GM23338 (cell line): Measurements from ENCODE around the gene ZNFX1. TPM values are rescaled to one million over a fixed set of nuclear protein-coding genes. Genes with fewer than 3 reads are reported as not detected.

Source experiments
- ATAC-seq: fragments of 200-7000 bp; cut with Tn5 transposase; 3 replicates; pipeline ENCODE4 v1.9.1; 2020
- DNase-seq: peaks from one replicate; pipeline ENCODE4 v3.0.0-alpha.2; 2015; ENCODE audit warnings: low spot score
- H2AFZ ChIP-seq: fragments of 200-600 bp; sonication (generic); 2 replicates; pipeline ENCODE4 v1.8.0; 2016; ENCODE audit warnings: antibody characterized with exemption, mild to moderate bottlenecking, moderate library complexity
- H3F3A ChIP-seq: fragments of 200-600 bp; sonication (generic); replicated peaks from 2 replicates; pipeline ENCODE4 v1.8.0; 2017; ENCODE audit warnings: antibody characterized with exemption, mixed run types, low read depth
- H3K27ac ChIP-seq: fragments of 200-600 bp; sonication (generic); 2 replicates; pipeline ENCODE4 v1.6.1; 2016; ENCODE audit warnings: low read depth
- H3K27me3 ChIP-seq: fragments of 200-600 bp; sonication (generic); 2 replicates; pipeline ENCODE4 v1.8.0; 2016; ENCODE audit warnings: mild to moderate bottlenecking, mixed run types, moderate library complexity; ENCODE audit not compliant: insufficient read depth
- H3K36me3 ChIP-seq: fragments of 200-600 bp; sonication (generic); 2 replicates; pipeline ENCODE4 v1.8.0; 2016; ENCODE audit warnings: mild to moderate bottlenecking; ENCODE audit not compliant: insufficient read depth
- H3K4me1 ChIP-seq: fragments of 200-600 bp; sonication (generic); 2 replicates; pipeline ENCODE4 v1.8.0; 2016; ENCODE audit warnings: mild to moderate bottlenecking, moderate library complexity; ENCODE audit not compliant: insufficient read depth
- H3K4me2 ChIP-seq: fragments of 200-600 bp; sonication (generic); 2 replicates; pipeline ENCODE4 v1.7.1; 2017; ENCODE audit warnings: mixed run types
- H3K4me3 ChIP-seq: fragments of 200-600 bp; sonication (generic); 2 replicates; pipeline ENCODE4 v1.6.1; 2016; ENCODE audit warnings: mixed run types
- H3K79me2 ChIP-seq: fragments of 200-600 bp; sonication (generic); replicated peaks from 2 replicates; pipeline ENCODE4 v1.8.0; 2017; ENCODE audit warnings: mild to moderate bottlenecking; ENCODE audit not compliant: insufficient read depth
- H3K9me2 ChIP-seq: fragments of 200-600 bp; sonication (generic); 2 replicates; pipeline ENCODE4 v1.8.0; 2017; ENCODE audit not compliant: insufficient read depth
- H4K20me1 ChIP-seq: fragments of 200-600 bp; sonication (generic); replicated peaks from 2 replicates; pipeline ENCODE4 v1.8.0; 2017; ENCODE audit warnings: mild to moderate bottlenecking; ENCODE audit not compliant: insufficient read depth
- H3K27ac Mint-ChIP-seq: 2 replicates; pipeline ENCODE4 v1.8.0; 2020; ENCODE audit warnings: inconsistent platforms, mild to moderate bottlenecking, moderate library complexity, mixed read lengths
- H3K27me3 Mint-ChIP-seq: 3 replicates; pipeline ENCODE4 v1.8.0; 2022; ENCODE audit warnings: low read depth, mild to moderate bottlenecking, moderate library complexity, mixed read lengths, inconsistent platforms; ENCODE audit not compliant: insufficient read depth, poor library complexity
- H3K36me3 Mint-ChIP-seq: 3 replicates; pipeline ENCODE4 v1.8.0; 2021; ENCODE audit warnings: low read depth, mild to moderate bottlenecking, inconsistent platforms, moderate library complexity, mixed read lengths
- H3K4me1 Mint-ChIP-seq: 3 replicates; pipeline ENCODE4 v1.8.0; 2020; ENCODE audit warnings: mild to moderate bottlenecking, inconsistent platforms, mixed read lengths
- H3K4me3 Mint-ChIP-seq: 3 replicates; pipeline ENCODE4 v1.8.0; 2021; ENCODE audit warnings: moderate library complexity, mild to moderate bottlenecking, inconsistent platforms, mixed read lengths
- H3K9me3 Mint-ChIP-seq: 3 replicates; pipeline ENCODE4 v1.8.0; 2020; ENCODE audit warnings: moderate library complexity, mild to moderate bottlenecking, inconsistent platforms, mixed read lengths
- CREB1 ChIP-seq: fragments of 250-450 bp; sonication (Bioruptor Pico); IDR thresholded peaks from 2 replicates; pipeline ENCODE4 v1.5.0; 2020; ENCODE audit warnings: low read depth, mild to moderate bottlenecking, moderate library complexity
- CTCF ChIP-seq, 2 experiments: fragments of 200-600 bp in 1 of 2; sonication (generic) in 1 of 2; conservative IDR thresholded peaks; 2 replicates each; pipeline versions ENCODE4 v1.5.1 to v1.6.1; 2016 to 2017; ENCODE audit warnings: antibody characterized with exemption in 2 of 2, low read depth in 2 of 2, mild to moderate bottlenecking in 2 of 2, moderate library complexity in 1 of 2
- ETS1 ChIP-seq: IDR thresholded peaks from 2 replicates; pipeline ENCODE4 v1.6.1; 2016; ENCODE audit warnings: antibody characterized with exemption
- EZH2 ChIP-seq: fragments of 200-600 bp; sonication (generic); IDR thresholded peaks from one replicate; pipeline ENCODE4 v1.8.0; 2017; ENCODE audit warnings: antibody characterized with exemption, mild to moderate bottlenecking, low read depth; ENCODE audit not compliant: unreplicated experiment
- EZH2phosphoT487 ChIP-seq: fragments of 200-600 bp; sonication (generic); IDR thresholded peaks from one replicate; pipeline ENCODE4 v1.8.1; 2018; ENCODE audit warnings: antibody characterized with exemption; ENCODE audit not compliant: unreplicated experiment
- NANOG ChIP-seq: IDR thresholded peaks from 2 replicates; pipeline ENCODE4 v1.6.1; 2016; ENCODE audit warnings: antibody characterized with exemption, borderline replicate concordance
- POLR2AphosphoS5 ChIP-seq: IDR thresholded peaks from 2 replicates; pipeline ENCODE4 v1.6.1; 2016; ENCODE audit warnings: antibody characterized with exemption, low read depth
- STAT1 ChIP-seq: IDR thresholded peaks from one replicate; pipeline ENCODE4 v1.6.1; 2016; ENCODE audit warnings: antibody characterized with exemption; ENCODE audit not compliant: unreplicated experiment
- ZNF114 ChIP-seq: fragments of 250-450 bp; sonication (Bioruptor Pico); IDR thresholded peaks from 2 replicates; pipeline ENCODE4 v1.5.0; 2020; ENCODE audit warnings: mild to moderate bottlenecking, moderate library complexity
- ZNF331 ChIP-seq: fragments of 250-450 bp; sonication (Bioruptor Pico); IDR thresholded peaks from 2 replicates; pipeline ENCODE4 v1.5.0; 2020; ENCODE audit warnings: low read depth, mild to moderate bottlenecking, moderate library complexity
- ZNF462 ChIP-seq: fragments of 250-450 bp; sonication (Bioruptor Pico); IDR thresholded peaks from 2 replicates; pipeline ENCODE4 v1.5.0; 2020; ENCODE audit warnings: mild to moderate bottlenecking, moderate library complexity
- polyA plus RNA-seq: library from polyadenylated mRNA; unstranded; fragments of >200 nt; fragmentation: Nextera tagmentation; extraction: Ambion mirVana; gene quantifications from 2 replicates; pipeline ENCODE4 v1.2.1, GENCODE V29; 2016
- total RNA-seq: library from RNA; depleted of rRNA; stranded (reverse); fragments of >200 nt; shearing (Covaris generic); gene quantifications from 2 replicates; pipeline ENCODE4 v1.2.3, GENCODE V29; 2014

ZNFX1 gene
- total and polyA plus RNA-seq, 2 experiments from 2014 or later = 6.1 to 12.1 TPM

GRCh38 chr20:49231471-49231870 is 46.4 kb downstream of the ZNFX1 start (continued):
- TF ChIP-seq CTCF (conservative IDR thresholded peaks at IDR 0.05; ENCODE audit: low read depth in 2 of 2) = no peak
- no peak for TF ChIP-seq ZNF114 (CRISPR knock-in tag)

GRCh38 chr20:49230561-49231133 is 47.2 kb downstream of the ZNFX1 start:
- H3K4me3 ChIP-seq = no peak overlapping the region
- no peaks in the 10 kb centered on the region for H3K4me1 Mint-ChIP-seq
- no peaks in the 10 kb centered on the region for H3K27me3 Mint-ChIP-seq
- no peak overlapping the region for H3K27ac ChIP-seq
- peaks cover 84% of the 10 kb centered on the region for H3K36me3 Mint-ChIP-seq
- no peaks in the 10 kb centered on the region for H3K27me3 ChIP-seq
- no peak overlapping the region for H3K4me3 Mint-ChIP-seq
- H3F3A ChIP-seq = 0 out of 2 replicates have a peak, but pooled peaks cover 2% of the 10 kb centered on the region
- no peaks in the 10 kb centered on the region for H3K9me2 ChIP-seq
- no peaks in the 10 kb centered on the region for H3K79me2 ChIP-seq
- H3K4me2 ChIP-seq = no peak overlapping the region
- no peaks in the 10 kb centered on the region for H3K9me3 Mint-ChIP-seq
- no peaks in the 10 kb centered on the region; the same call in none of the 2 replicates for H4K20me1 ChIP-seq
- peaks cover 33% of the 10 kb centered on the region for H3K36me3 ChIP-seq
- H2AFZ ChIP-seq = no peak overlapping the region
- no peak for DNase-seq
- no peaks in the 10 kb centered on the region for H3K4me1 ChIP-seq
- no peak for ATAC-seq
- H3K27ac Mint-ChIP-seq = no peak overlapping the region
- TF ChIP-seq ZNF331 (no peak), CREB1 (CRISPR knock-in tag) (no peak), POLR2AphosphoS5 (no peak), EZH2phosphoT487 (no peak), ZNF462 (CRISPR knock-in tag) (no peak), ETS1 (no peak), NANOG (no peak), STAT1 (no peak), ZNF114 (CRISPR knock-in tag) (no peak), CTCF (conservative IDR thresholded peaks at IDR 0.05; ENCODE audit: low read depth in 2 of 2) (no peak), EZH2 (no peak)
